ENCODE data around the gene ATXN1. TPM values are rescaled to one million over a fixed set of nuclear protein-coding genes. Genes with fewer than 3 reads are reported as not detected.

The ATXN1 gene
- total RNA-seq, 4 donors from 2014 or later: 48.7 to 166 (median 105) TPM

DNA sequence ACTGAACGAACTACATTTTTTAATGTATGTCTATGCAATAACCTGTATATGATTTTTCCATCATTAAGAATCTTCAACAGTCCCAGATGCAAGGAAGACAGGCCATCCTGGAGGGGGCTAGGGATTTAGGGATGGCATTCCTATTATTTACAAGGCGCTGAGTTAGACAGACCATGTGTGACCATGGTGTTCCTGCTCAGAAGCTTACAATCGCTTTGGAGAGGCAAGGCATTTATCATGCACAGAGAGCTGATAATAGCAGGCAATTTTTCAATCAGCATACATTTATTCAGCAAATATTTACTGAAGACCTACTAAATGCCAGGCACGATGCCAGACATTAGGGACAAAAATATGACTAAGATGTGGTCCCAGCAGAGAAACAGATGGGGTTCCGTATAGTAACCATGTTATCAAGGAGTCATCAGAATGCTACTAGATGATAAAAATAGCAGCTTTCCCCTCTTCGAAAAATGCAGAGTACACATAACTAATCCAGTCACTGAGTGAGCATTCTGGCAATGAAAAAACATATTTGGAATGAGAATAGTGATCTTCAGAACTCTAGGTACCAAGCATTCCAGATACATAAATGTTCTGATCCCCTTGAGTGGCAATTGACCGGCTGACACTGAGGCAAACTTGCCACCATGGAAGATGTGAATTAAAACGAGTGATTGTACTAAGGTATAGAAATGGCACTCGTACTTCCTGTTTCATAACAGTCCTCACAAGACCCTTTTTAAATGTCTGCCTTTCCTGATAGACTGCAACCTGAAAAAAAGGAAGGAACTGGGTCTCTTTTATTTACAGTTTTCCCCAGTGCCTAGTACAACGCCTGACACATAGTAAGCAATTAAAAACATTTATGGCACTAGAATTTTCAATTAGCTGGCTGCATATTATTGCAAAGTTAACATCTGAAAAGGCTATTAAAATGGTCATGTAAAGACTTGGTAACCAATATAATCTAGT, 135.7 kb downstream of the ATXN1 start:
- no peak for DNase-seq
- in situ Hi-C loops (cut with MboI; ENCODE audit: low pct_ligation_motif_present in 1 of 4, low pct_unique_long_range_greater_than_20kb in 1 of 4, low sequenced_read_pairs in 3 of 4): no loop called here

DNA sequence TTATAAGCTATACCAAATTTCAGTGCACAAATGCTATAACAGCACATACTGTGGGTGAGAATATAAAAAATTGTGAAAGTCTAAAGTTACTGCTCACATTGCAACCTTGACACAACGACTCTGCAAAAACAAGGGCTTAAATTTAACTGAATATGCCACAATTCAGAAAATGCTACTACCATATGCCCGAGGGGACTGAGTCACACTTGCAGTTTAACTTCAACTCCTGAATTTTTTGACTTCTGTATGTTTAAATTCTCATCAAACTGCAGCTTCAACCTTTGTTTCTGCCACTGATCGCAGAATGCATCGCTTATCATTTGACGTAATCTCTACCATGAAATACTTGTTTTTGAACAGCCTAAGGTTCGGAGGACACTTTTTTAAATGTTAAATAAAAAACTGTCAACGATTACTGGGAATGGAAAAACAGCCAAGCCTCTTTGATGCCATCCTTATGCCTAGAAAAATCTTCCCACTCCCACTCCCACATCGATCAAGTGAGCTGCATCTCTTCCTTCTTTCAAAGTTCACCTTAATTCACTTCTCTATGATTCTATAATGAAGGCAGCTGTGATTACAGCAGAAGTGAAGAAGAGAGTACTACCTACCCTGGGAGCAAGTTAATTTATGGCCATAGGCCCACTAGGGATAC, 136.5 kb downstream of the ATXN1 start:
- intact Hi-C loops (cut with DNase I; ENCODE audit: low total_unique reads): no loop called here
- no peaks in the 10 kb centered on the region for H3K36me3 ChIP-seq
- in situ Hi-C loops (cut with MboI; ENCODE audit: low pct_ligation_motif_present in 1 of 4, low pct_unique_long_range_greater_than_20kb in 1 of 4, low sequenced_read_pairs in 3 of 4): no loop called here
- DNase-seq: no peak
- no peaks in the 10 kb centered on the region for H3K4me1 ChIP-seq
- WGBS, 2 donors (ENCODE audit: low coverage in 1 of 2): 91% methylated on average over 8 of the region's 8 CpGs
- H3K27ac ChIP-seq: no peak overlapping the region
- TF ChIP-seq EP300 (IDR thresholded peaks at IDR 0.05; ENCODE audit: low read depth) (no peak), POLR2AphosphoS5 (IDR thresholded peaks at IDR 0.05) (no peak), POLR2A (IDR thresholded peaks at IDR 0.05) (no peak)
- TF ChIP-seq, protein P1, sequence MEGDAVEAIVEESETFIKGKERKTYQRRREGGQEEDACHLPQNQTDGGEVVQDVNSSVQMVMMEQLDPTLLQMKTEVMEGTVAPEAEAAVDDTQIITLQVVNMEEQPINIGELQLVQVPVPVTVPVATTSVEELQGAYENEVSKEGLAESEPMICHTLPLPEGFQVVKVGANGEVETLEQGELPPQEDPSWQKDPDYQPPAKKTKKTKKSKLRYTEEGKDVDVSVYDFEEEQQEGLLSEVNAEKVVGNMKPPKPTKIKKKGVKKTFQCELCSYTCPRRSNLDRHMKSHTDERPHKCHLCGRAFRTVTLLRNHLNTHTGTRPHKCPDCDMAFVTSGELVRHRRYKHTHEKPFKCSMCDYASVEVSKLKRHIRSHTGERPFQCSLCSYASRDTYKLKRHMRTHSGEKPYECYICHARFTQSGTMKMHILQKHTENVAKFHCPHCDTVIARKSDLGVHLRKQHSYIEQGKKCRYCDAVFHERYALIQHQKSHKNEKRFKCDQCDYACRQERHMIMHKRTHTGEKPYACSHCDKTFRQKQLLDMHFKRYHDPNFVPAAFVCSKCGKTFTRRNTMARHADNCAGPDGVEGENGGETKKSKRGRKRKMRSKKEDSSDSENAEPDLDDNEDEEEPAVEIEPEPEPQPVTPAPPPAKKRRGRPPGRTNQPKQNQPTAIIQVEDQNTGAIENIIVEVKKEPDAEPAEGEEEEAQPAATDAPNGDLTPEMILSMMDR (IDR thresholded peaks at IDR 0.05): no peak
- H3K27me3 ChIP-seq: no peaks in the 10 kb centered on the region
- H3K4me3 ChIP-seq: no peak overlapping the region
- no peaks in the 10 kb centered on the region for H3K9me3 ChIP-seq

More for the DNA sequence above, 135.7 kb downstream of the ATXN1 start:
- no peak overlapping the region for H3K4me3 ChIP-seq
- intact Hi-C loops (cut with DNase I; ENCODE audit: low total_unique reads): no loop called here
- H3K27ac ChIP-seq: no peak overlapping the region
- WGBS, 2 donors (ENCODE audit: low coverage in 1 of 2): 72 to 82% methylated on average over 7 to 10 of the region's 10 CpGs
- no peaks in the 10 kb centered on the region for H3K9me3 ChIP-seq
- no peaks in the 10 kb centered on the region for H3K36me3 ChIP-seq
- no peaks in the 10 kb centered on the region for H3K27me3 ChIP-seq
- no peak for TF ChIP-seq EP300 (IDR thresholded peaks at IDR 0.05; ENCODE audit: low read depth)
- TF ChIP-seq POLR2AphosphoS5 (IDR thresholded peaks at IDR 0.05): no peak
- no peak for TF ChIP-seq POLR2A (IDR thresholded peaks at IDR 0.05)
- TF ChIP-seq, protein P1 (IDR thresholded peaks at IDR 0.05): no peak
- H3K4me1 ChIP-seq: no peaks in the 10 kb centered on the region

GRCh38 chr6:16623731-16624130, 137.5 kb downstream of the ATXN1 start:
- Histone ChIP-seq H3K4me1 (peaks cover 0 to 9% (median 0%) of the 10 kb centered on the region in 4 donors), H3K9me3 (no peaks in the 10 kb centered on the region), H3K4me3 (no peak overlapping the region), H3K27ac (no peak overlapping the region), H3K36me3 (no peaks in the 10 kb centered on the region), H3K27me3 (no peaks in the 10 kb centered on the region)
- no peak for TF ChIP-seq EP300 (IDR thresholded peaks at IDR 0.05; ENCODE audit: low read depth)
- no peak for TF ChIP-seq POLR2A (IDR thresholded peaks at IDR 0.05)
- TF ChIP-seq POLR2AphosphoS5 (IDR thresholded peaks at IDR 0.05): no peak
- TF ChIP-seq, protein P1 (IDR thresholded peaks at IDR 0.05): no peak
- DNase-seq: no peak
- in situ Hi-C loops (cut with MboI; ENCODE audit: low pct_ligation_motif_present in 1 of 4, low pct_unique_long_range_greater_than_20kb in 1 of 4, low sequenced_read_pairs in 3 of 4) (no loop called here), intact Hi-C loops (cut with DNase I; ENCODE audit: low total_unique reads) (no loop called here)
- WGBS, 2 donors (ENCODE audit: low coverage in 1 of 2): 93% methylated on average over 3 to 4 of the region's 4 CpGs

DNA sequence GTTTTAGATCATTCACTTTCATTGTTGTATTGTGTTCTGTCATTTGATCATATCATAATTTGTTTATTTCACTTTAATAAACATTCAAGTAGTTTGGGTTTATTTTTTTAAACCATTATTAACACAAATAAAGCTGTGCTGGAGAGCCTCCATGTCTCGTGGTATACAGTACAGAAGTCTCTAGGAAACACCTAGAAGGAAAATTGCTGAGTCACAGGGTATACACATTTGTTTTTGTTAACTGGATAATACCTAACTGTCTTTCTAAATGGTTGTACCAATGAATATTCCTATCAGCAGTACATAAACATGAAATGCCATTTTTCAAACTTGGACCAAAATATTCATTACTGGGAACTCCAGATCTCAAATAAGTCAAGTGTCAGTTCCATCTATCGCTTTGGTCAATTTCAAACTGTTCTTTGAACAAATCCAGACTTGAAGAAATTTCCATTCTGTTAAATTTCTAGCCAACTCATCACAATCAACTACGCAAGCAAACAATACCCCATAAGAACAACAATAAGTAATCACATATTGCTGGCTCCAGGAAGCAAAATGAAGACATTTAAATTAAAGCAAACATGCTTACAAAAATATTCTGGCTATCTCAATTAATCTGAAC, 138.1 kb downstream of the ATXN1 start:
- WGBS, 2 donors (ENCODE audit: low coverage in 1 of 2): 63 to 87% methylated on average over 3 of the region's 3 CpGs
- no peak for DNase-seq
- in situ Hi-C loops (cut with MboI; ENCODE audit: low pct_ligation_motif_present in 1 of 4, low pct_unique_long_range_greater_than_20kb in 1 of 4, low sequenced_read_pairs in 3 of 4): no loop called here
- Histone ChIP-seq H3K4me1 (peaks cover 0 to 9% (median 0%) of the 10 kb centered on the region in 4 donors), H3K4me3 (no peak overlapping the region), H3K36me3 (no peaks in the 10 kb centered on the region), H3K27me3 (no peaks in the 10 kb centered on the region), H3K9me3 (no peaks in the 10 kb centered on the region), H3K27ac (no peak overlapping the region)
- intact Hi-C loops (cut with DNase I; ENCODE audit: low total_unique reads): no loop called here
- TF ChIP-seq, protein P1 (IDR thresholded peaks at IDR 0.05): no peak
- TF ChIP-seq POLR2A (IDR thresholded peaks at IDR 0.05) (no peak), EP300 (IDR thresholded peaks at IDR 0.05; ENCODE audit: low read depth) (no peak), POLR2AphosphoS5 (IDR thresholded peaks at IDR 0.05) (no peak)

Measured in transverse colon (tissue), 4 donors.